ENCODE results near the gene SLCO1C1.

Gene SLCO1C1

GRCh38 chr12:20696181-20696905 is 1.2 kb downstream of the SLCO1C1 start:
- DNase-seq (ENCODE audit: low read depth), result no peak

GRCh38 chr12:20701106-20701505 is 6.0 kb downstream of the SLCO1C1 start:
- no peak overlapping the region for H3K4me3 ChIP-seq (ENCODE audit: control insufficient read depth, low read depth, low read length)
- DNase-seq (ENCODE audit: low read depth), result no peak
- no peak for TF ChIP-seq CTCF (IDR thresholded peaks at IDR 0.05; ENCODE audit: control insufficient read depth, insufficient read depth, low read depth, low read length, missing control alignments)

More at GRCh38 chr12:20696181-20696905, 1.2 kb downstream of the SLCO1C1 start:
- TF ChIP-seq CTCF (IDR thresholded peaks at IDR 0.05; ENCODE audit: control insufficient read depth, insufficient read depth, low read depth, low read length, missing control alignments), result no peak
- H3K4me3 ChIP-seq (ENCODE audit: control insufficient read depth, low read depth, low read length), result no peak overlapping the region

GRCh38 chr12:20704860-20705259 is 9.7 kb downstream of the SLCO1C1 start:
- DNase-seq (ENCODE audit: low read depth), result no peak
- no peak overlapping the region for H3K4me3 ChIP-seq (ENCODE audit: control insufficient read depth, low read depth, low read length)
- TF ChIP-seq CTCF (IDR thresholded peaks at IDR 0.05; ENCODE audit: control insufficient read depth, insufficient read depth, low read depth, low read length, missing control alignments), result no peak

GRCh38 chr12:20711846-20712245 is 16.7 kb downstream of the SLCO1C1 start:
- TF ChIP-seq CTCF (IDR thresholded peaks at IDR 0.05; ENCODE audit: control insufficient read depth, insufficient read depth, low read depth, low read length, missing control alignments), result no peak
- no peak overlapping the region for H3K4me3 ChIP-seq (ENCODE audit: control insufficient read depth, low read depth, low read length)
- no peak for DNase-seq (ENCODE audit: low read depth)

- no peak overlapping the region for H3K4me3 ChIP-seq (ENCODE audit: control insufficient read depth, low read depth, low read length)
- no peak for TF ChIP-seq CTCF (IDR thresholded peaks at IDR 0.05; ENCODE audit: control insufficient read depth, insufficient read depth, low read depth, low read length, missing control alignments)
- no peak for DNase-seq (ENCODE audit: low read depth)
Measured at GRCh38 chr12:20716037-20716436, 20.9 kb downstream of the SLCO1C1 start.

GRCh38 chr12:20716985-20717384 is 21.9 kb downstream of the SLCO1C1 start:
- no peak for TF ChIP-seq CTCF (IDR thresholded peaks at IDR 0.05; ENCODE audit: control insufficient read depth, insufficient read depth, low read depth, low read length, missing control alignments)
- no peak overlapping the region for H3K4me3 ChIP-seq (ENCODE audit: control insufficient read depth, low read depth, low read length)
- no peak for DNase-seq (ENCODE audit: low read depth)

Measured in AG09309 (cell line).